ENCODE measurements around the gene FBXL22.

FBXL22 gene, protein sequence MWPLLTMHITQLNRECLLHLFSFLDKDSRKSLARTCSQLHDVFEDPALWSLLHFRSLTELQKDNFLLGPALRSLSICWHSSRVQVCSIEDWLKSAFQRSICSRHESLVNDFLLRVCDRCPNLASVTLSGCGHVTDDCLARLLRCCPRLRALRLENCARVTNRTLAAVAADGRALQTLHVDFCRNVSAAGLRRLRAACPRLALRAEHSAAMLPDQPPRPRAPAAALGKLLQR

DNA sequence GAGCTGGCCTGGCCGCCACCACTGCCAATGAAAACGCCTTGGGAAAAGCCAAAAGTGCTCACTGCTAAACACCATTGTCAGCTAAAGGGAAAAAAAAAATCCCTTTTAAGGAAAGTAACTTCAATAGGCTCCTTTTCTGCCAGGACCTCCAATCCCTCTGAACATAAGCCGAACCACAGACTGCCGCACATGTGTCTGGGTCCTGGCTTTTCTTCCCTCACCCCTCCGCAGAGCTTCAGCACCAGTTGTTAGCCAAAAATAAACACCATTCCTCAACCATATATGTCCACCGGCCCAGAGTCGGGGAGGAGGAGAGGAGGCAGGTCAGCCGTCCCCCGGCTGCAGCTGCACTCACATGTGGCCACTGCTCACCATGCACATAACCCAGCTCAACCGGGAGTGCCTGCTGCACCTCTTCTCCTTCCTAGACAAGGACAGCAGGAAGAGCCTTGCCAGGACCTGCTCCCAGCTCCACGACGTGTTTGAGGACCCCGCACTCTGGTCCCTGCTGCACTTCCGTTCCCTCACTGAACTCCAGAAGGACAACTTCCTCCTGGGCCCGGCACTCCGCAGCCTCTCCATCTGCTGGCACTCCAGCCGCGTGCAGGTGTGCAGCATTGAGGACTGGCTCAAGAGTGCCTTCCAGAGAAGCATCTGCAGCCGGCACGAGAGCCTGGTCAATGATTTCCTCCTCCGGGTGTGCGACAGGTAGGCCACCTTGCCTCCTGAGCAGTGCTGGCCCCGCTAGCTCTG is at the start of gene FBXL22:
FBXL22 (plus strand) TSS at position 350 of the 753 bp plus-strand sequence; CDS start at position 356, 6 bp downstream.
- peaks cover 76% of the 10 kb centered on the region for H3K4me1 Mint-ChIP-seq (ENCODE audit: low read depth)
- no peaks in the 10 kb centered on the region for H3K9me3 Mint-ChIP-seq
- peaks cover 28% of the 10 kb centered on the region for H3K36me3 Mint-ChIP-seq (ENCODE audit: low read depth)
- no peaks in the 10 kb centered on the region for H3K27me3 Mint-ChIP-seq
- peak within 1 kb of the TSS; percentile 28 for H3K27ac Mint-ChIP-seq
- no peak within 1 kb of the TSS for H3K4me3 Mint-ChIP-seq

DNA sequence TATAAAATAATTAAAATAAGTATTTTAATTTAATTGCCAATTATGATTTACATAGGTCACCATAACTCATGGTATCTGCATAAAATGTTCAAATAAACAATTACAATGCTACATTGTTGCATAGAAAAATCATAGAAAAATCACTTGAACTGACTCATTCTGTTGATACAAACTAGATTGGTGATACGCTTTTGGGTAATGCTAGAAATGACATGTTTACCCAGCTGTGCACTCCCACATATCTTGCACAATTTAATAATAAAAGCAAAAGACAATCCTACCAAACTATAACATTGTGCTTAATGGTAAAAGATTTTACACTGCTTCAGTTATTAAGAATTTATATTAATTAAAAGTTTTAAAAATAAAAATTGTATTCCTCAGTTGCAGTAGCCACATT is 45.8 kb upstream of the FBXL22 start:
- no peaks in the 10 kb centered on the region for H3K27me3 Mint-ChIP-seq
- H3K36me3 Mint-ChIP-seq (ENCODE audit: low read depth): peaks cover 28% of the 10 kb centered on the region
- H3K27ac Mint-ChIP-seq: no peak overlapping the region
- no peak overlapping the region for H3K4me3 Mint-ChIP-seq
- no peaks in the 10 kb centered on the region for H3K9me3 Mint-ChIP-seq
- peaks cover 45% of the 10 kb centered on the region for H3K4me1 Mint-ChIP-seq (ENCODE audit: low read depth)

DNA sequence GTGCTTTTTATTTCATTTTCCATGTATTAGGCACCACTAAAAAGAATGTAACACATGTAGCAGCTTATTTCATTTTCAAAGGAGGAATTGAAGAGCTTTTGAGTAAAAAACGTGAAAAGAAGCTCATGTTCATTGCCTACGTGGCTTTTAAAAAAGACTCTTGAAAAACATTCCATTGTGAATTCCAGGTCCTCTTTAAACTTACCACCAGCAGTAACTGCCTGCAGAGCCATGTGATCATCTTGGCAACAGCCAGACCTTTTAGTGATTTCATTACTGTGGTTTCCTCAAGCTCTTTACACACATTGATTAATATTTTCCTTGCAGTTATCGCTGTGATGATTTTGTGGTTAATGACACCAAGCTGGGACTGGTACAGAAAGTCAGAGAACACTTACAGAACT is 43.8 kb upstream of the FBXL22 start:
- Mint-ChIP-seq H3K27ac (peak overlapping the region; percentile 84), H3K9me3 (no peaks in the 10 kb centered on the region), H3K36me3 (ENCODE audit: low read depth) (peaks cover 47% of the 10 kb centered on the region), H3K27me3 (no peaks in the 10 kb centered on the region), H3K4me3 (peak overlapping the region; percentile 63), H3K4me1 (ENCODE audit: low read depth) (peaks cover 56% of the 10 kb centered on the region)

DNA sequence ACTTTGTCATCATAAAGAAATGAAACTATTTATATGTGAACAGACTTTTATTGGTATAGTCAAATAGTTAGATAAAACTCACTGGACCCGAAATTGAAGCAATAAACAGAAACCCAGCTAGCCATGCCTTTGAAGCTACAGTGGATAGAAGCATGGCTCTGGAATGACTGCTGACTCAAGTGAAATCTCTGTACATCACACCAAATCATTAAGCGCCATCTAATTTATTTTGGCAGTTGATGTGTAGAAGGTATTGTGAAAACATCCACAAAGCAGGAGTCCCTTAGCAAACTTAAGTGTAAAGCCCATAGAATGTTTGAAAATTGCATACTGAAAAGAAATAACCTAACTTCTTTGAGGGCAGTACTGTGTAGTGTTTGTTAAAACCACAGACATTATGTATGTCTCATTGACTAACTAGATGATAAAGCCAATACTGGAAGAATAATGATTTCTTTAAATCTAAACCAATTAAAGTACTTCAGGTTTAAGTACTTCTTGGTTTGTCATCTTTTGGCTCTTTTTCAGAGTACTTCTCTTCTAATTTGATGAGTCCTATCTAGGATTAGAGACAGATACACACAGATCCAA is 42.8 kb upstream of the FBXL22 start:
- no peaks in the 10 kb centered on the region for H3K27me3 Mint-ChIP-seq
- no peak overlapping the region for H3K4me3 Mint-ChIP-seq
- H3K4me1 Mint-ChIP-seq (ENCODE audit: low read depth): peaks cover 63% of the 10 kb centered on the region
- peak overlapping the region; percentile 84 for H3K27ac Mint-ChIP-seq
- H3K36me3 Mint-ChIP-seq (ENCODE audit: low read depth): peaks cover 54% of the 10 kb centered on the region
- H3K9me3 Mint-ChIP-seq: no peaks in the 10 kb centered on the region

DNA sequence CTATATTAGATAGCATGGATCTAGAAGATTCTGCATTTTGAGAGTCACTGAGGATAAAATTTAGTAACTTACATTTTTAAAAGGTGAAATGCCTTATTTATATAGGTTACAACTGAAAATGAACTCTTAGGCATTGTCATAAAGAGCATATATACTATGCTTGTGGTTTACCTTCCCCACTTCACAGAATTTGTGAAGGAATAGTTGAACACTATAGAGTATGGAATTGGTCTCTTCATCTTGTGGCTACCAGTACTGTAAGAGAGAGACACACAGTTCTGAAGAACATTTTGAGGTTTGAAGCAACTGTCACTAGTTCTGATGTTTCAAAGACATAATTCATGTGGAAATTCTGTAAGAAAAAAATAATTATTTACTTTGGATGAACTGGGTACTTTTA is 41.7 kb upstream of the FBXL22 start:
- Mint-ChIP-seq H3K4me1 (ENCODE audit: low read depth) (peaks cover 74% of the 10 kb centered on the region), H3K4me3 (no peak overlapping the region), H3K9me3 (no peaks in the 10 kb centered on the region), H3K36me3 (ENCODE audit: low read depth) (peaks cover 65% of the 10 kb centered on the region), H3K27ac (peak overlapping the region; percentile 49), H3K27me3 (no peaks in the 10 kb centered on the region)

DNA sequence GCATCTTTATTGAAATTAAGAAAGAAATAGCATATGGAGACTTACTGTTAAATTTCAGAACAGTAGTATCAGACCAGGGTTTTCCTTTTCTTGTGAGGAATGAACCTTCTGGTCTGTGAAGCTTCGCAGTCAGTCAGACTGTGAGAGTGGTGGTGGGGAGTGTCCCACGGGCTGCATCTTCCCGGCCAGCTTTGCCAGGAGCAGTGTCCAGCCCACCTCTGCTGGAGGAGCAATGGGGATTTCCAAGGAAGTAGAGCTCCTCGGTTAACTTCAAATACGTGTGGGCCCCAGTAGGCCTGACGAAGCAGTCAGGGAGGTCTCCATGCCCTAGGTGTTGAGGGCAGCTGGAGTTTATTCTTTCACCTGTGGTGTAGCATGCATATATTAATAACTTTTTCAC is 40.9 kb upstream of the FBXL22 start:
- Mint-ChIP-seq H3K27me3 (no peaks in the 10 kb centered on the region), H3K36me3 (ENCODE audit: low read depth) (peaks cover 73% of the 10 kb centered on the region), H3K4me1 (ENCODE audit: low read depth) (peaks cover 81% of the 10 kb centered on the region), H3K27ac (peak overlapping the region; percentile 1), H3K4me3 (no peak overlapping the region), H3K9me3 (no peaks in the 10 kb centered on the region)

DNA sequence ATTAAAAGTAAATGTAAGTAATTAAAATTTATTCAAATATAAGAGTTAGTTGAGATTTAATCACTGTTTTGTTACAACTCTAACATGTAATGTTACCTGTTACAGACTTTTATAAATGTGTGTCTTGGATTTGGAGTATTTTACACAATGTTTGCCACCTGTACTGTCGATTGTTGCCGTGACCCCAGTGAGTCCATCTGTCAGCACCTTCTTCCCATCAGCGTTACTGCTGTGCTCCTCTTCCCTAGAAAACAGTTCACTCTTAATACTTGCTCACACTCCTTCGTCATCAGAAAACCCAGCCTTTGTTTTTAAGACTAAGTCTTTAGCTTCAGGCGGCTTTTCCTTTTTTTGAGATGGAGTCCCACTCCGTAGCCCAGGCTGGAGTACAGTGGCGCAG is 40.5 kb upstream of the FBXL22 start:
- Mint-ChIP-seq H3K4me1 (ENCODE audit: low read depth) (peaks cover 86% of the 10 kb centered on the region), H3K27ac (no peak overlapping the region), H3K4me3 (no peak overlapping the region), H3K27me3 (no peaks in the 10 kb centered on the region), H3K9me3 (no peaks in the 10 kb centered on the region), H3K36me3 (ENCODE audit: low read depth) (peaks cover 77% of the 10 kb centered on the region)

DNA sequence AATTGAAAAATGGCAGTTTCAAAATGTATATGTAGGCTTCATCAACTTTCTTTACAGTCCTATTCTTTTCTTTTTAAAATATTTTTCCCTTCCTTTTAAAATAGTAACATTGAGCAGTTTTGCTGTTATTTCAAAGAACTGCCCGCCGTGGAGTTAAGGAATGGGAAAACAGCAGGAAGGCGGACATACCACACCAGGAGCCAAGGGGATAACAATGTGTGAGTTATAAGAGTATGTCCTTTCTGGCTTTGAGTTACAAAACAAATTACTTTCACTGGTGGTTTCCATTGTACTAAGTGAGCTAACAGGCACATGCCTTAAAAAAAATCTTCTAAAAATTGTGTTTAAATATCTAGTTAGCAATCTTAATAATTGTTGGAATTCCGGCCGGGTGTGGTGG is 37.4 kb upstream of the FBXL22 start:
- H3K36me3 Mint-ChIP-seq (ENCODE audit: low read depth): peaks cover 86% of the 10 kb centered on the region
- no peaks in the 10 kb centered on the region for H3K27me3 Mint-ChIP-seq
- H3K4me1 Mint-ChIP-seq (ENCODE audit: low read depth): peaks cover 66% of the 10 kb centered on the region
- H3K4me3 Mint-ChIP-seq: no peak overlapping the region
- peak overlapping the region; percentile 52 for H3K27ac Mint-ChIP-seq
- H3K9me3 Mint-ChIP-seq: no peaks in the 10 kb centered on the region

DNA sequence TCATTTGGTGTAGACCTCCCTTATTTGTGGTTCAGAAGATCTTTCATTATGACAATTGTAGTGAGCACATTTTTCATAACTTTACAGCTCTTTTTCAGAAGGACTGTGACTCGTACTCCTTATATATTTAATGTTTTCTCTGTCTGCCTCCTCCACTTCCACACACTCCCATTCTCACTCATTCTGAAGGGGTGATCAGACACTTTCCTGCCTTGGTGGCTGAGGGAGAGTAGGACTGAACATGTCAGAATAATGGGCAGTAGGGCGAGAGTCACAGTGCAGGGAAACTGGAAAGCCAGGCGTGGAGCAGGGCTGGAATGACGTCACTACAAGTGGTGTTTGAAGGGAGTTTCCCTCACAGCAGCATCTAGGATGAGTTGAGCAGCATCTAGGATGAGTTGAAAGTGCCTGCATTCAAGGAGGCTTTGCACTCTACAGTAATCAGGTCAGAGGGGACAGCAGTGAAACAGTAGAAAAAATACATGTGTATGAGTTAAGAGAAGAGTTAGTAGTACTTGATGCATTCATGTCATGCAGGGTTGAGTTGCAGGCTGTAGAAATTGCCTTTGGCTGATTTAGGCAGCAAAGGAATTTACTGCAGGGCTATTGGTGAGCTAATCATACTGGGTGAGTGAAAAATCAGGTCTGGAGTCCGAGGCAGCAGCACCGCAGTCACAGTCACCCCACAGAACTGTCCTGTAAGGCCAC is 36.3 kb upstream of the FBXL22 start:
- Mint-ChIP-seq H3K36me3 (ENCODE audit: low read depth) (peaks cover 77% of the 10 kb centered on the region), H3K27ac (peak overlapping the region; percentile 87), H3K4me1 (ENCODE audit: low read depth) (peaks cover 64% of the 10 kb centered on the region), H3K9me3 (no peaks in the 10 kb centered on the region), H3K4me3 (peak overlapping the region; percentile 33), H3K27me3 (no peaks in the 10 kb centered on the region)

DNA sequence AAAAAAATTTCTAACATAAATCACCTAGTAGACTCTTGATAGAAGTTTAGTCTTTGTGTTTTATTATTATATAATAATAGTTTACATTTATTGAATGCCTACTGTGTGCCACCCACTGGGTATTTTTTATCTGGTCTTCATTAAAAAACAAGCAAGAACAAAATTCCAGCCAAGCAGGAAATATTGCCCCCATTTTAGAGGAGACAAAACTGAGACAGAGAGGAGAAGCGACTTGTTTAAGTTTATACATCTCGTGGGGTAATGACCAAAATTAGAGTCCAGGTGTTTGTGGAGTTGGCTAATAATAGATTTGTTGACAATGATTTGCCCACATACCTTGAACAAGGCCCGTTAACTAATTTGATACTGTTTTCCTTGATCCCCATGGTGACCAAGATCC is 33.1 kb upstream of the FBXL22 start:
- peaks cover 59% of the 10 kb centered on the region for H3K36me3 Mint-ChIP-seq (ENCODE audit: low read depth)
- no peak overlapping the region for H3K27ac Mint-ChIP-seq
- no peak overlapping the region for H3K4me3 Mint-ChIP-seq
- peaks cover 47% of the 10 kb centered on the region for H3K4me1 Mint-ChIP-seq (ENCODE audit: low read depth)
- no peaks in the 10 kb centered on the region for H3K9me3 Mint-ChIP-seq
- no peaks in the 10 kb centered on the region for H3K27me3 Mint-ChIP-seq

DNA sequence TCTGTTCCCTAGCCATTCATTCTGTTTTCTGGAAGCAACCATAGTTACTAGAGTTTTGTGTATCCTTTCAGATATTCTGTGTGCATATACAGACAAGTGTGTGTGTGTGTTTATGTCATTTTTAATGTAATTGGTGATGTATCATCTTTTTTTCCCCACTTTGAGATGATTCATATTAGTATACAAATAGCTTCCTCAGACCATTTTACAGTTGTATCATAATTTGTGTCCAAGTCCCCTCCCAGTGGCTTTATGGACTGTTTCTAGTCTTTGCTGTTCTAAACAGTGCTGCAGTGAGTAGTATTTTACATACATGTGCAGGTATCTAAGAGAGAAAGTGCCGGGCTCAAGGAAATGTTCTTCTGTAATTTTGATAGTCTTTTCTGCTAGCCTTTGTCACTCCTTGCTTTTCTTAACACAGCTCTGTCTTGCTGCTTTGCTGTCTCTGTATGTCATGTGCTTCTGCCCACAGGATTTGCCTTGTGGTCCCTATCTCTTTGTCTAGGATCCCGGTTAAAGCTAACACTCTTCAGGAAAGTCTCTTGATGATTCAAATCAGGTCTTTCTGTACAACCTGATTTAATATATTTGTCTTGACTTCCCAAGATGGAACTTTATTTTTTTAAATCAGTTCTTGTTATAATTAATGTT is 31.5 kb upstream of the FBXL22 start:
- H3K27me3 Mint-ChIP-seq: no peaks in the 10 kb centered on the region
- peaks cover 32% of the 10 kb centered on the region for H3K4me1 Mint-ChIP-seq (ENCODE audit: low read depth)
- no peaks in the 10 kb centered on the region for H3K9me3 Mint-ChIP-seq
- no peak overlapping the region for H3K4me3 Mint-ChIP-seq
- peaks cover 53% of the 10 kb centered on the region for H3K36me3 Mint-ChIP-seq (ENCODE audit: low read depth)
- no peak overlapping the region for H3K27ac Mint-ChIP-seq

DNA sequence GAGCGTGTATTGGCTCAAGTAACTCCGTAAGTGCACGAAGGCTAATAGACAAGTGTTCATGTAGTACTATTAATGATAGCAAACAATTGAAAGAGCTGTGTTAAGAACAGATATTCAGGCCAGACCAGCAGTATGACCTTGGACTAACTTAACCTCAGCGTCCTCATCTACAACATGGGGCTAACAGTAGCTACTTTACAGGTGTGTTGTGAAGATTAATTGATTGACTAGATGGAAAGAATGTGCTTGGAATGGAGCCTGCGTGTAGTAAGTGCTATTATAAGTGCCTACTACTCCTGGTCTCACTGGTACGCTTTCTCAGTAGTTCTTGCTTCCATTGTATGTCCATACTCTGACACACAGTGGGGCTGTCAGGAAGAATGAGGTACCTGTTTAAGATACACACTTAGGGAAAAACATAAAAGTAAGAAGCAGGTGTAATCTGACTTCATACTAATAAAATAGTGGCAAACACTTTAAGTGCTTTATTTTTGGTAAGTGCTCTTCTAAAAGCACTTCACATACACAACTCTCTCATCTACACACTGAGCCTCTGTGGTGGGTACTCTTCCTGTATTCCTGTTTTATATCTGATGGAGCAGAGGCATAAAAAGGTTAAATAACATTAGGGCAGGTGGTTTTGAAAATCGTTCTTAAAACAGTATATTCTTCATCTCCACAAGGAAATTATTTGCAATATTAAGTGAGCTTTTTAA is 24.3 kb upstream of the FBXL22 start:
- Mint-ChIP-seq H3K4me3 (no peak overlapping the region), H3K9me3 (no peaks in the 10 kb centered on the region), H3K27me3 (no peaks in the 10 kb centered on the region), H3K27ac (no peak overlapping the region), H3K4me1 (ENCODE audit: low read depth) (peaks cover 10% of the 10 kb centered on the region), H3K36me3 (ENCODE audit: low read depth) (peaks cover 70% of the 10 kb centered on the region)

DNA sequence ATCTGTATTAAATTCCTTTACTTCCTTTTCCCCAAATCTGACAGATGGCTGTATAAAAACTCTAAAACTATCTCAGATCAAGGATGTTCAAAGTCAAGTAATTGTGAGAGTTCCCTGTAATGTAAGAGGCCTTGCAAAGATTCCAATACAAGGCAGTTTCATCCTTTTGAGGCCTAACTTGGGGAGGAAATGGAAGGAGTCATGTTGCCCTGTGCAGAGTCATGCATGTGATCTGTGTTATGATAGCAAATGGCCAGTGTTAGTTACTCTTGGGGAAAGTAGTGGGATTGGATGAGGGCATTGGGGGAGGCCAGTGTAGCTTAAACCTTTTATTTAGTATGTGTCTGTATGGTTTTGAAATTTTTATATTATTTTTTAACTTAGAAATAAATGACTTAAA is 23.7 kb upstream of the FBXL22 start:
- H3K36me3 Mint-ChIP-seq (ENCODE audit: low read depth): peaks cover 65% of the 10 kb centered on the region
- no peaks in the 10 kb centered on the region for H3K9me3 Mint-ChIP-seq
- H3K27me3 Mint-ChIP-seq: no peaks in the 10 kb centered on the region
- peaks cover 10% of the 10 kb centered on the region for H3K4me1 Mint-ChIP-seq (ENCODE audit: low read depth)
- H3K27ac Mint-ChIP-seq: peak overlapping the region; percentile 4
- H3K4me3 Mint-ChIP-seq: no peak overlapping the region

DNA sequence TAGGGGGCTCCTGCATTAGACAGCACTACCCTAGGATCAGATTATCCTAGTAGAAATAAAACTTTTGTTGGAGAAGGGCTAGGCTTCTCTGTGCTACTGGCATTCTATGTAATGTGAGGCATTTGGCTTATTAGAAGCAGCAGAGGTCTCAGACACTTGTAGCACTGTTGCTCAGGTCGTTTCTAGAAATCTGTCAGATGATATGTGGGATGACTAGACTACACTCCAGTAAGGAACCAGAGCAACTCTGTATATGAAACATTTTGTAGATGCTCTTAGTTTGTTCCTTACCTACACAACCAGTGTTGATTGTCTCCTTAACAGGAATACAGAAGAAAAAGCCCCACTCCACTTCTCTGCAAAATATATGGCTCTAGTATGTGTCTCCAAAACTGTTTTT is 21.9 kb upstream of the FBXL22 start:
- peaks cover 7% of the 10 kb centered on the region for H3K4me1 Mint-ChIP-seq (ENCODE audit: low read depth)
- no peak overlapping the region for H3K27ac Mint-ChIP-seq
- H3K4me3 Mint-ChIP-seq: no peak overlapping the region
- H3K27me3 Mint-ChIP-seq: no peaks in the 10 kb centered on the region
- peaks cover 64% of the 10 kb centered on the region for H3K36me3 Mint-ChIP-seq (ENCODE audit: low read depth)
- H3K9me3 Mint-ChIP-seq: no peaks in the 10 kb centered on the region
